AML-193 (cell line): ENCODE data around the gene MYO18A.
A peak's percentile ranks its signal among the peaks of the same experiment; 100 is the strongest.

Experiments
- DNase-seq, 2 experiments: peaks; one replicate each; lab custom pipeline; 2025; lab: John Stamatoyannopoulos, UW

Gene MYO18A

DNA sequence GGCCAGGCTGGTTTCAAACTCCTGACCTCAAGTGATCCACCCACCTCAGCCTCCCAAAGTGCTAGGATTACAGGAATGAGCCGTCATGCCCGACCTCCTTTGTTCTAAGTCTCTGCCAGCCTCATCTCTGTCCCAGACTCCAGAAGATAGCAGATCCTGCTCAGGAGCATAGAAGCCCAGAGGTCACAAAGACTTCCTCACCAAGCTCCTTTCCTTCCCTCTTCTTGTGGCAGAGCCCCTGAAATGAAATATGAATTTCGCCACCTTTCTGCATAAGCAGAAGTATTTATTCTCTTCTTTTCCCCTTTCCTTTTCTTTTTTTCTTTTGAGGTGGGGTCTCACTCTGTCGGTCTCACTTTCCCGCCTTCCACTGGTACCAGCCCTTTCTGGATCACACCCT, 148.7 kb downstream of the MYO18A start:
- DNase-seq, result peak; percentile 33 to 54

- DNase-seq, result no peak
Measured at GRCh38 chr17:29024316-29024952, 155.8 kb downstream of the MYO18A start.

DNA sequence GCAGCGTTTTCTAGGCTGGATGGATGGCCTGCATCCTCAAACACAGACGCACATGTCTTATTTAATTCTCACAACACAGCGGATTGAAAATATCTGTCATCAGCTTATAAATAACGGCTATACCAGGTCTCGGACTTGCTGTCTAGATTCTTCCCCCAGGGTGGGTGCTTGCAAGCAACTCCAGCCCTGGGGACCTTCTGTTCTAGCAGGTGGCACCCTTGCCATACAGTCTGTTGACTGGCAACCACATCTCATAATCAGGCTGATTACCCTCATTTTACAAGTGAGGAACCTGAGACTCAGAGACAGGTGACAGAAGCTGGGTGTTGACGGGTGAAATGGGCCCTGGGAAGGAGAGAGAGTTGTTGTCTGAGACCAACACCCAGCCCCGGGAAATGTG, 158.1 kb downstream of the MYO18A start:
- DNase-seq, result no peak

DNA sequence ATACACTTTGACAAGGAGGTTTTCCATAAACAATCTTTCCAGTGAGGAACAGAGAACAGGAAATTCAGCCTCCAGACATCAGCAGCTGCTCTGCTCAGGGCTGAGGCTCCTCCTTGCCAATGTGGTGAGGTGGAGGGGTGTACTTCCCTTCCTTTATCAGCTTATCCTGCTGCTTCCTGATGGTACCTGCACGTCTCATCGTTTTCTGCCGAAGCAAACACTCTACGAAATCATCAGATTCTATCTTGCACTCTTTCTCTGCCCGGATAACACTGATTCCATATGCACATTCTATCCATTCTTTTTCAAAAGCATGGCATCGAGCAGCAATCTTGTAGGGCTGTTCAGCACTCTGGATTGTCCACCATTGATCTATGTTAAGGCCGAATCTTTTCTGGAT, 159.0 kb downstream of the MYO18A start:
- DNase-seq, result no peak
